Mucosa of stomach (tissue), 1 donor: ENCODE results near the gene OR56B1.
"Not testable (repeated sequence)": the region's sequence is repeated elsewhere in the genome, so short reads cannot be mapped to it uniquely, and the experiment has no call there.

Source experiments
- H3K27me3 ChIP-seq: one replicate; pipeline ENCODE4 v1.7.0; 2013; ENCODE audit warnings: mild to moderate bottlenecking, low read length; ENCODE audit not compliant: control insufficient read depth, insufficient read depth
- H3K36me3 ChIP-seq: one replicate; pipeline ENCODE4 v1.7.0; 2013; ENCODE audit warnings: low read length; ENCODE audit not compliant: control insufficient read depth, insufficient read depth
- H3K4me1 ChIP-seq: one replicate; pipeline ENCODE4 v1.7.0; 2013; ENCODE audit warnings: mild to moderate bottlenecking, low read length; ENCODE audit not compliant: control insufficient read depth, insufficient read depth
- H3K4me3 ChIP-seq: one replicate; pipeline ENCODE4 v1.7.0; 2013; ENCODE audit warnings: low read length
- H3K9ac ChIP-seq: one replicate; pipeline ENCODE4 v1.7.0; 2013; ENCODE audit warnings: mild to moderate bottlenecking, low read length, moderate library complexity
- H3K9me3 ChIP-seq: one replicate; pipeline ENCODE4 v1.7.0; 2013; ENCODE audit warnings: mild to moderate bottlenecking, low read length, moderate library complexity; ENCODE audit not compliant: control insufficient read depth
- donor health status: Pancreatic carcinoma.

OR56B1 gene

DNA sequence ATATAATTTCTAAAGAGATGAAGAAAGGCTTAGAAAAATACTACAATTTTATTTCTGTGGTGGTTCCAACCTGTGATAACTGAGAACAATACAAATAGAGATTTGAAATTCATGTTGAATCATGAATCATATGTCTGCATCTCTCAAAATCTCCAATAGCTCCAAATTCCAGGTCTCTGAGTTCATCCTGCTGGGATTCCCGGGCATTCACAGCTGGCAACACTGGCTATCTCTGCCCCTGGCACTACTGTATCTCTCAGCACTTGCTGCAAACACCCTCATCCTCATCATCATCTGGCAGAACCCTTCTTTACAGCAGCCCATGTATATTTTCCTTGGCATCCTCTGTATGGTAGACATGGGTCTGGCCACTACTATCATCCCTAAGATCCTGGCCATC, at the start of gene OR56B1:
OR56B1 (plus strand) TSS at position 53 of the 400 bp plus-strand sequence; CDS start at position 122, 69 bp downstream.
- no peaks in the 10 kb centered on the region for H3K27me3 ChIP-seq
- H3K4me1 ChIP-seq, result no peaks in the 10 kb centered on the region
- no peak within 1 kb of the TSS for H3K4me3 ChIP-seq
- H3K9ac ChIP-seq, result no peak within 1 kb of the TSS
- no peaks in the 10 kb centered on the region for H3K9me3 ChIP-seq
- no peaks in the 10 kb centered on the region for H3K36me3 ChIP-seq

DNA sequence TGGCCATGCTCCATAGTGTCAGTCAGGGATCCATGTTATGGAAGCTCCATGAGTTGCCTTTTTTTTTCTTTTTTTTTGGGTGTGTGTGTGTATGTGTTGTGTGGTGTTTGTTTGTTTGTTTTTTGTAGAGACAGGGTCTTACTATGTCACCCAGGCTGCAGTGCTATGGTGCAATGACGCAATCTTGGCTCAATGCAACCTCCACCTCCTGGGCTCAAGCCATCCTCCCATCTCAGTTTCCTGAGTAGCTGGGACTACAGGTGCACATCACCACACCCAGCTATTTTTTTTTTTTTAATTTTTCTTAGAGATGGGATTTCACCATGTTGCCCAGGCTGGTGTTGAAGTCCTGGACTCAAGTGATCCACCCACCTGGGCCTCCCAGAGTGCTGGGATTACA, 47.8 kb upstream of the OR56B1 start:
- H3K36me3 ChIP-seq, result no peaks in the 10 kb centered on the region
- no peaks in the 10 kb centered on the region for H3K9me3 ChIP-seq
- peaks cover 22% of the 10 kb centered on the region for H3K4me1 ChIP-seq
- H3K4me3 ChIP-seq, result no peak overlapping the region
- H3K27me3 ChIP-seq, result no peaks in the 10 kb centered on the region
- H3K9ac ChIP-seq, result no peak overlapping the region

- H3K4me1 ChIP-seq, result peaks cover 16% of the 10 kb centered on the region
- H3K9me3 ChIP-seq, result no peaks in the 10 kb centered on the region
- no peaks in the 10 kb centered on the region for H3K27me3 ChIP-seq
- H3K9ac ChIP-seq, result peak within 1 kb of the TSS; percentile 88
- H3K36me3 ChIP-seq, result no peaks in the 10 kb centered on the region
- peak within 1 kb of the TSS; percentile 48 for H3K4me3 ChIP-seq
Observed at GRCh38 chr11:5689551-5689983, 46.7 kb upstream of the OR56B1 start, which contains the start of gene TRIM22. TRIM22 (plus strand) TSS chr11:5689790; CDS start chr11:5696233, 6,443 bp downstream.

DNA sequence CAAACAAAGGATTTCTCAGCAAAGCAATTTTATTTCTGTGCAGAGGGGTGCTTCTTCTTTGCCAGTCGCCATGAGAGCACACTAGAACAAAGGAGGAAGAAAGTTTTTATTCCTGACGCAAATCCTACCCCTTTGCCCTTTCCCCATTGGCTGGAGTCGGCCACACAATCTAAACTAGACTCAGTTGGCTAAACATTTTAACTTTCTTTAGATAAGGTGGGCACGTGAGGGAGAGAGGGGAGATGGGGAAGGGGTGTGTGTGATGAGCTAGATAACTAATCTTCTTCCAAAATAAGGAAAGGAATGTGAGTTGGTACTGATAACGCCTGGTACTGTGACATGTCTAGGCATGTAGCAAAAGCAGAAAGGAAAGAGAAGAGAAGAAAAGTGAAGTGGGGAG, 46.0 kb upstream of the OR56B1 start:
- no peaks in the 10 kb centered on the region for H3K9me3 ChIP-seq
- no peaks in the 10 kb centered on the region for H3K27me3 ChIP-seq
- peaks cover 14% of the 10 kb centered on the region for H3K4me1 ChIP-seq
- peak overlapping the region; percentile 48 for H3K4me3 ChIP-seq
- H3K36me3 ChIP-seq, result no peaks in the 10 kb centered on the region
- peak overlapping the region; percentile 88 for H3K9ac ChIP-seq

GRCh38 chr11:5690736-5691135, 45.5 kb upstream of the OR56B1 start:
- H3K4me1 ChIP-seq, result peaks cover 12% of the 10 kb centered on the region
- H3K27me3 ChIP-seq, result no peaks in the 10 kb centered on the region
- peak overlapping the region; percentile 88 for H3K9ac ChIP-seq
- H3K9me3 ChIP-seq, result no peaks in the 10 kb centered on the region
- peak overlapping the region; percentile 3 for H3K4me3 ChIP-seq
- no peaks in the 10 kb centered on the region for H3K36me3 ChIP-seq

DNA sequence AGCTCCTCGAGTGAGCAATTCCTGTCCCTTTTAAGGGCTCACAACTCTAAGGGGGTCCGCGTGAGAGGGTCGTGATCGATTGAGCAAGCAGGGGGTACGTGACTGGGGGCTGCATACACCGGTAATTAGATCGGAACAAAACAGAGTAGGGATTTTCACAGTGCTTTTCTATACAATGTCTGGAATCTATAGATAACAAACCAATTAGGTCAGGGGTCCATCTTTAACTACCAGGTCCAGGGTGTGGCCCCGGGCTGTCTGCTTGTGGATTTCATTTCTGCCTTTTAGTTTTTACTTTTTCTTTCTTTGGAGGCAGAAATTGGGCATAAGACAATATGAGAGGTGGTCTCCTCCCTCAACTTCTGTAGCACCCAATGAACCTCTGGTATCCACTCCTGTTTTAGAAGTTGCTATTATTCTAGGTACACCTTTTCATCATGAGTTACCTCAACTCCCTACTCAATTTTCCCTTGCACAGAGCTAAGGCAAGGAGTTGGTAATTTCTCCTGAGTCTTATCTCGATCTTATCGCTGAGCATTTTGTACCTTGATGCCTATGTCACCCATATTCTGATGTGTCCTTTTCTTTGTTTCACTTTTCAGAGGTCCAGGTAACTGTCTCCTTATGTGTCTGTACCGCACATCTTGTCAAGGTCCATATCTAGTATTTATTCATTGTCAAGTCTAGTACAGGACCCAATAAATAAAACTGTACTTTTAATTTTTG, 44.8 kb upstream of the OR56B1 start:
- not testable (repeated sequence) for H3K9me3 ChIP-seq, H3K27me3 ChIP-seq, H3K36me3 ChIP-seq, H3K4me3 ChIP-seq
- Histone ChIP-seq H3K4me1 (peaks cover 12% of the 10 kb centered on the region), H3K9ac (peak overlapping the region; percentile 88)

- H3K4me1 ChIP-seq, result peaks cover 12% of the 10 kb centered on the region
- no peak overlapping the region for H3K4me3 ChIP-seq
- H3K9me3 ChIP-seq, result no peaks in the 10 kb centered on the region
Observed at GRCh38 chr11:5691964-5692361, 44.3 kb upstream of the OR56B1 start.

DNA sequence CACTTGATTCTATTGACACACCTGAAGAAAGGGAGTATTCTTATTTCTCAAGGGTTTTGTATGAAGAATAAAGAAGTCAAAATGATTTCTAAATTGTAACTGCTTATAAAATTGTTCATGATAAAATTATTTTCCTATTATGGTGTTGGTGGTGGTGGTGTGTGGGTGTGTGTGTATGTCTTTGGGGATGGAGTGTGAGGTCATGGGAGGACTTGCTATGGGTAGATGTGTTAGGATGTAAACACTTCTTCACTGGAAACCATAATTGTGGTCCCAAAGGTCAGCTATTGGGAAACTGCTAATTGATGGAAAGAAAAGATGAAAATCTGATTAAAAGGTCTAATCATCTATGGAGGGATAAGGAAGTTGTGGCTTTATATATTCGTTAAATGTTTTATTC, 41.6 kb upstream of the OR56B1 start:
- H3K4me3 ChIP-seq, result no peak overlapping the region
- H3K36me3 ChIP-seq, result no peaks in the 10 kb centered on the region

More at GRCh38 chr11:5691964-5692361, 44.3 kb upstream of the OR56B1 start:
- Histone ChIP-seq H3K9ac (no peak overlapping the region), H3K27me3 (no peaks in the 10 kb centered on the region), H3K36me3 (no peaks in the 10 kb centered on the region)

GRCh38 chr11:5695580-5695979, 40.7 kb upstream of the OR56B1 start:
- Histone ChIP-seq H3K36me3 (no peaks in the 10 kb centered on the region), H3K9me3 (no peaks in the 10 kb centered on the region), H3K27me3 (no peaks in the 10 kb centered on the region), H3K9ac (no peak overlapping the region), H3K4me3 (no peak overlapping the region), H3K4me1 (no peaks in the 10 kb centered on the region)

More for the DNA sequence above, 41.6 kb upstream of the OR56B1 start:
- Histone ChIP-seq H3K4me1 (peaks cover 3% of the 10 kb centered on the region), H3K9me3 (no peaks in the 10 kb centered on the region), H3K9ac (no peak overlapping the region), H3K27me3 (no peaks in the 10 kb centered on the region)

DNA sequence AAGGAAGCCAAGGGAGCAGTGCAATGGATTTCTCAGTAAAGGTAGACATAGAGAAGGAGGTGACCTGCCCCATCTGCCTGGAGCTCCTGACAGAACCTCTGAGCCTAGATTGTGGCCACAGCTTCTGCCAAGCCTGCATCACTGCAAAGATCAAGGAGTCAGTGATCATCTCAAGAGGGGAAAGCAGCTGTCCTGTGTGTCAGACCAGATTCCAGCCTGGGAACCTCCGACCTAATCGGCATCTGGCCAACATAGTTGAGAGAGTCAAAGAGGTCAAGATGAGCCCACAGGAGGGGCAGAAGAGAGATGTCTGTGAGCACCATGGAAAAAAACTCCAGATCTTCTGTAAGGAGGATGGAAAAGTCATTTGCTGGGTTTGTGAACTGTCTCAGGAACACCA, 40.0 kb upstream of the OR56B1 start:
- Histone ChIP-seq H3K4me3 (no peak overlapping the region), H3K36me3 (no peaks in the 10 kb centered on the region), H3K9ac (no peak overlapping the region), H3K27me3 (no peaks in the 10 kb centered on the region), H3K4me1 (no peaks in the 10 kb centered on the region), H3K9me3 (no peaks in the 10 kb centered on the region)

- Histone ChIP-seq H3K4me1 (no peaks in the 10 kb centered on the region), H3K4me3 (no peak overlapping the region), H3K36me3 (no peaks in the 10 kb centered on the region)
Observed at GRCh38 chr11:5698281-5698680, 38.0 kb upstream of the OR56B1 start.

DNA sequence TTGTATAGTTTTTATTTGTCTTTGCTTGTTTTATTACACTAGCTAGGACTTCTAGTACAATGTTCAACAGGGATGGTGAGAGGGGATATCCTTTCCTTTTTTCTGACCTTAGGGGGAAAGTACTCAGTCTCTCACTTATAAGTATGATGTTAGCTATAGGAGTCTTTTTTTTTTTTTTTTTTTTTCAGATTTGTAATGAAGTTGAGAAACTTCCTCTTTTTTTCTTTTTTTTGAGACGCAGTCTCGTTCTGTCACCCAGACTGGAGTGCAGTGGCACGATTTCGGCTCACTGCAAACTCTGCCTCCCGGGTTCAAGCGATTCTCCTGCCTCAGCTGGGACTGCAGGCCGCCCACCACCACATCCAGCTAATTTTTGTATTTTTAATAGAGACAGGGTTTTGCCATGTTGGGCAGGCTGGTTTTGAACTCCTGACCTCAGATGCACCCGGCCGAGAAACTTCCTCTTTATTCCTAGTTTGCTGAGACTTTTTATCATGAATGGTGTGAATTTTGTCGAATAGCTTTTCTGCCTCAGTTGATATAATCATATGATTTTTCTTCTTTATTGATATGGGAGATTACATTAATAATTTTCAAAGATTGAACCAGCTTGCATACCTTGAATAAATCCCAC, 35.7 kb upstream of the OR56B1 start:
- Histone ChIP-seq H3K27me3 (no peaks in the 10 kb centered on the region), H3K9ac (no peak overlapping the region), H3K4me1 (no peaks in the 10 kb centered on the region), H3K36me3 (no peaks in the 10 kb centered on the region), H3K4me3 (no peak overlapping the region), H3K9me3 (no peaks in the 10 kb centered on the region)

More at GRCh38 chr11:5698281-5698680, 38.0 kb upstream of the OR56B1 start:
- Histone ChIP-seq H3K9ac (no peak overlapping the region), H3K9me3 (no peaks in the 10 kb centered on the region), H3K27me3 (no peaks in the 10 kb centered on the region)
